GM19455 (cell line): ENCODE measurements around the gene ANGPTL8.

ENCODE experiments used
- ATAC-seq: cut with Tn5 transposase; IDR thresholded peaks from one replicate; pipeline ENCODE4 v1.9.1; 2021; ENCODE audit not compliant: unreplicated experiment

ANGPTL8 gene

DNA sequence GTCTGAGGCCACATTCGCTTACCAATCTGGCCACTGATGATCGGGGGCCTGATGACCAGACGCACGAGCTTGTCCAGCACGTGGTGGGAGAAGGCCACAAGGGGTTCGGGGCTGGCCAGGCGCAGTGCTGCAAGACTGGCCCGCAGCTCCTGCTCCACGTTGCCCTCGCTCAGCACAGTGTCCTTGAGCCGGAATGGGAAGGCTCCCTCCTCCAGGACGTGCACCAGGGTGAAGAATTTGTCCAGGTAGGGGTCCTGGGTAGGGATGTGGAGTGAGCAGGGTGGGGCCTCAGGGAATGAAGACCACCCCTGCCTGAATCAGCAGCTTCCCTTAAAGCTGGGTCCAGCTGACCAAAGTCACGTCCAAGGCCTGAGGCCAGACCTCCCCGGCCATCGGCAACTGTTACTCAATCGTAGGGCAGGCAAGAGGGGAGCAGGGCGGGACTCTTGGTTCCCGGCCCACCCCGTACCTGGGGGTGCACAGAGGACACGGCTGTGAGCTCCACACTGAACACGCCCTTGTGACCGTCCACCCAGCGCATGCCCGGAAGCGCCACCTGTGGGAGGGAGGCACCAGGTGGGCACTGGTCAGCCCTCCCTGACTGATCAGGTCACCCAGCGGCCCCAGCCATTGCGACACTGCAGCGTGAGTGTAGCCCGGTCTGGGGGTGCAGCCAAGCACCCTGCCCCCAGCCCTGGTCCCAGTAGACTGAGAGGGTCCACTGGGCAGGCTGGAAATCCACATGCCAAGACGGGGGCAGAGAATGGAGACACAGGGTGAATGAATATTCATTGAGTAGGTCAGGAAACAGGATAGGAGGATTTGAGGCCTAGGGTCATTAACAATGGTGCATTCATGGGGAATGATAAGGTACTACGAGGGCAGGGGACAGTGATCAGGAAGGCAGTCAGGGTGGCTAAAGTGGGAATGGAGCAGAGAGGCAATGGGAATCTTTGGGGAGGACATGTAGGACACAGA, 2.8 kb upstream of the ANGPTL8 start:
- ATAC-seq, result no peak

DNA sequence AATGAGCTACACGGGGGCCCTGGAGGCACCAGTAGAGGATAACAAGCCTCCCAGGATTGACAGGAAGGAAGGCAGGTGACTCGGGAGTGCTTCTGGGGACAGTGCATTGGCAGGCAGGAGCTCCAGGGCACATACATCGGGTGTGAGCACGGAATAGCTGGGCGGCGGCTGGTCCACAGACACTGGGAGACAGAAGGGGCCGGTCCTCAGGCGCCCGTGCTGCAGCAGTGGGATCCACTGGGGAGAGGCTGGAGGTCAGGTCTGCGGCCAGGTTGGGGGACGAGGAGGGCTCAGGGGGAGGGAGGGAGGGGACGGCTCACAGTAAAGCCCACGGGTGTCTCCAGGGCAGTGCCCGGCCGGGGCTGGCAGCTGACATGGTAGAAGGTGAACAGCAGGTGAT, 2.1 kb upstream of the ANGPTL8 start:
- ATAC-seq, result no peak

DNA sequence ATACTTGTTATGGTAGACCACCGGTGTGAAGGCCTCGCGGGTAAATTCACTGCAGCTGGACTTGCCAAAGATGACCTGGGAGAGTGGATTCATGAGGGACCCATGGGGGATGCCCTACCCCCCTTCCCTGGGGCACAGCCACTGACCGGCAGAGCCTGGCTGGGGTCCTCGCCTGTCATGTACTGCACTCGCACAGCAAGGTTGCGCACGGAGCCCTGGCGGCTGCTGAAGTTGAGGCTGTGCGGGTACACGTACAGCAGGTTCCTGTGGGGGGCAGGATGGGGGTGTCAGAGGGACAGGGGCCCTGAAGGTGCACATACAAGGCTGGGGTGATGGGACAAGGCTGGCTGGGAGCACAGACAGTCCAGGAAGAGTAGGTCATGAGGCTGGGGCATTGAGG, 1.4 kb upstream of the ANGPTL8 start:
- no peak for ATAC-seq

DNA sequence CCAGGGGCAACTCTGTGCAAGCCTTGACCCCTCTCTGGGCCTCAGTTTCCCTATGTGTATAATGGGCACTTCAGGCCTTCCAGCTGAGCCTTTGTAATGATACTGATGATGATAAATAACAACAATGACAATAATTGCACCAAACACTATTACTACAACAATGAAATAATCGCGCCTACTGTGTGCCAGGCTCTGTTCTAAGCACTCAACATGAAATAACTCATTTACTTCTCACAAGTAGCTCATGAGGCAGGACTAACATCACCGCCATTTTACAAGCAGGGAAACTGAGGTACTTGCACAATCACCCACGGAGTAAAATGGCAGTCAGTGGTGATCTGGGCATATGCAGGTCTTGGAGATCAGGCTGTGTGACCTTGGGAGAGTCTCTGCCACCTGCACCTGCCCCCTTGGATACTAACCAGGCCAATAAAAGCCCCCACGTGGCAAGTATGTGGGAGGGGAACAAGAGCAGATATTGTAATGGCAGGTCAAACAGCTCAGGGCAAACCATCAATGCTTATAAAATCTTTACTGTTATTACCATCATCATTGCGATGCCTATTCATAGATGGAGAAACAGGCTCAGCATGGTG, 540 bp upstream of the ANGPTL8 start:
- ATAC-seq, result no peak

DNA sequence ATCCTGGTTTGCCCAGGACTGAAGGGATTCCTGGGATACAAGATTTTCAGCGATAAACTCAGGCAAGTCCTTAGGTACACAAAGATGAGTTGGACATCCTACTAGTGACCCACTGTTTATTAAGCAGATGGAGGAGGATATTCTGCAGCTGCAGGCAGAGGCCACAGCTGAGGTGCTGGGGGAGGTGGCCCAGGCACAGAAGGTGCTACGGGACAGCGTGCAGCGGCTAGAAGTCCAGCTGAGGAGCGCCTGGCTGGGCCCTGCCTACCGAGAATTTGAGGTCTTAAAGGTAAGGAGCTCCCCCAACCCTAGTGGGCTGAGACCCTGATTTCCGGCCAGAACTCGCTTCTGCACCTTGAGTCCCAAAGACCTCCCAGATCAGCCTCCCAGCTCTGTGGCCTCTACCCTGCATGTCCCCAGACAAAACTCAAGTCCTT, 607 bp downstream of the ANGPTL8 start:
- no peak for ATAC-seq

DNA sequence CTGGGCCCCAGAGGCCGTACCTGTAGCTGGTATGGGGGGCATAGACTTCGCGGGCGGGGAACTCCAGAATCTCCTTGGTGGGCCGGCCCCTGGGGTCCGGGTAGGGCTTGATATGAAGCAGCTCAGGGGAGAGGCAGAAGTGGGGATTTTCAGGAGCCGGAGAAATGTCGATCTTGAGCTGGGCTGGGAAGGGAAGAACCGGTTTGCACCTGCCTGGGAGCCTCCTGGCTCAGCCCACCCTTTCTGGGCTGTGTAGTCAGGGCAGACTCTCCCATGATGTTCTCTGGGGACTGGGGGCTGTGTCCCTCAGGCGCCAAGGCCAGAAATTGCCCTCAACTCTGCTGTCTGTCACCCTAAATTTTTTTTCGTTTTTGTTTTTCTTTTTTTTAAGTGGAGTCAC, 2.6 kb downstream of the ANGPTL8 start:
- no peak for ATAC-seq

DNA sequence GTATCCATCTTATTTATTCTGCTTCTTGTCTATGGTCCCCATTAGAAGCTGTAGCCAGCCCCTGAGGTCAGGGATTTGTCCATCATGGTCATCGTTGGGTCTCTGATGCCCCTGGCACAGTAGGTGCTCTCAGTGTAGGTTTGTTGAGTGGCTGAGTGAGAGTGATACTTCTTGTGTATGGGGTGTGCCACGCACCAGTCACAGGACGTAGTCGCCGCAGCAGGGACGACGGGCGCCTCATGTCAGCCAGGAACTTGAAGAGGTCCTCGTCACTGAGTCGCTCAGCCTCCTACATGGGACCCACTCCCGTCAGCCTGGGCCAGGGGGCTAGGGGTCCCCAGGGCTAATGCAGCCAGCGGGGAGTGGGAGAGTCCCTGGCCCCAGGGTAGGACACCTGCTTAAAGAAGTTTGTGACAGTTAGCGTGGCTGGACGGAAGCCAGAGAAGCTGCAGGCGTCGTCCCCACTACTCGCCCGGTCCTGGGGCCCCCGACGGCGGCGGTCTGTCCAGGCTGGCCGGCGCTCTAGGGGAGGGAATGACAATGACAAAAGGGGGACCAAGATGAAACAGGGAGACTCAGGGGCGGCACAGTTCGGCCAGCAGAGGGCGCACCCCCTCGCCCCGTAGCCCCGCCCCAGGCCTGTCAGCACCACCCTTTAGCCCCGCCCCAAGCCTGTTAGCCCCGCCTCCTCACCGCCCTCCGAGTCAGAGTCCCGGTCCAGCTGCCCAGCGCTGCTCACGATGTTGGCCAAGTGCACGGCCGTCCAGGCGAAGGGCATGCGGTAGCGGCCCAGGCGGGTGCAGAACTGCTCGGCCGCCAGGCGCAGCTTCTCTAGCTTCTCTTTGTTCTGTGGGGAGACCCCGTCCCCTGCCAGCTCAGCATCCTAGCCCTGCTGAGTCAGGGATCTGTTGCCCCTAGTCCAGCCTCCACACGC, 3.7 kb downstream of the ANGPTL8 start:
- no peak for ATAC-seq

DNA sequence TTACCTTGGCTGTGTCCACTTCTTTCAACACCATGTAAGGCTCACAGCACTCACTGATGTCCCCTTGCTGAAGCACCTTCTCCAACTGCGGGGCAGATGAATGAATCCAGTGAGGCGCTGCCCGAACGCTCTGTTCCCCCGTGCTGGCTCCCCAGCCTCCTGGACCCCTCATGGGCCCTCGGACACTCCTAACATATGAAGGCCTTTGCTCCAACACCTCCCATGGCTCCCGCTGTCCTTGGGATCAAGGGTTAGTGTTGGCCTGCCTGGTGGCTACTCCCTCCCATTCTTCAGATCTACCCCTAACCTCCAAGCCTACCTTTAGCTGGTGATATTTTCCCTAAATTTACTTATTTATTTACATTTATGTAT, 4.4 kb downstream of the ANGPTL8 start:
- no peak for ATAC-seq

DNA sequence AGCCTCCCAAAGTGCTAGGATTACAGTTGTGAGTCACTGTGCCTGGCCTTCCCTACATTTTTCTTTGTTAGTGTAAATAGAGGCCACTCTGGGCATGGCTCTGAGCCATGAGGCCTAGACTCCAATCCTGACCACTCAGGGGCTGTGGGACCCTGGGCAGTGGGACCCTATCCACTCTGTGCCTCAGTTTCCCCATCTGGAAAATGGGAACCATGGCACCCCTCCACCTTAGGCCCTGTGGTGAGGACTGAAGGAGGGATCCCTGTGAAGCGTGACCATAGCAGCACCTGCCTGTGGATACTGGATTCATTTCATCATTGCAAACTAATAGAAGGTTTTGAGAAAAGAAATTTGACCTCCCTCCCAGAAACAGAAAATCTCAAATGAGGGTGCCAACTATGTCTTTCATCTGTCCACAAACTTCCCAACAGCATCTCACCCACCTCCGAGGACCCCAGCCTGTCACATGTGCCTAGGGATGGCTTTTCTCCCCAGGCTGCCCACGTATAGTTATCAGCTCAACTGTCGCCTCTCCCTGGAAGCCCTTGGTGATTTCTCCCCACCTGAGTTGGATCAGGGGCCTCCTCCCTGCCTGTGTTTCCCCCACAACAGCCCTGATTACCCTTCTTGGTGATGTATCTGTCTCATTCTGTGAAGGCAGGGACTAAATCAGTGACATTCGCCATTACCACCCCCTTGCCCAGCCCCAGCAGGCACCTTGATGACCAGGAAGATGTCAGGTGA, 5.6 kb downstream of the ANGPTL8 start:
- ATAC-seq, result no peak

DNA sequence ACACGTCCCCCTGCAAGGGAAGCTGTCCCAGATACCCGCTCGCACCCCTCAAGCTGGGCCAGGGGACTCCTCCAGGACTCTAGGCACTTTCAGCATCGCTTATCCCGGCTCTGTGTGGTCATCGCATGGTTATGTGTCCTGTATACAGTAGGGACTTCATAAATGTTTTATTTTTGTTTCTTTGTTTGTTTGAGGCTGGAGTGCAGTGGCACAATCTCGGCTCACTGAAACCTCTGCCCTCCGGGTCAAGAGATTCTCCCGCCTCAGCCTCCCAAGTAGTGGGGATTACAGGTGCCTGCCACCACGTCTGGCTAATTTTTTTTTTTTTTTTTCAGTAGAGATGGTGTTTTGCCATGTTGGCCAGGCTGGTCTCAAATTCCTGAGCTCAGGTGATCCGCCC, 7.5 kb downstream of the ANGPTL8 start:
- ATAC-seq, result no peak

DNA sequence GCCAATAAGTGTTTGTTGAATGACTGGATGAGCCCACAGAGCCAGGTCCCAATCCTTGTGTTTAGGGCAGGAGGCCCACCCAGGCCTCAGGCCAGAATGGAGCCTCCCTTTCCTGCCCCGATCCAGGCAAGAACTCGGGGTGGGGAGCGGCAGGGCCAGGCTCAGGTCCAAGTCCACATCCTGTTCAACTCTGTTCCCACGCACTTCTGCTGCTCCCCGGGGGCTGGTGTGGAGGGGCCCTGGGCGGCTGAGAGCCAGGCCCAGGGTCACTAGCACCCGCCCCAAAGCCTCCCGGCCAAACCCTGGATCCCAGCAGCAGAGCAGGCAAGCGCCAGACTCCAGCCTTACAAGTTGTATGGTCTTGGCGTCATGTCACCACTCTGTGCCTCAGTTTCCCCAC, 8.0 kb downstream of the ANGPTL8 start:
- no peak for ATAC-seq

DNA sequence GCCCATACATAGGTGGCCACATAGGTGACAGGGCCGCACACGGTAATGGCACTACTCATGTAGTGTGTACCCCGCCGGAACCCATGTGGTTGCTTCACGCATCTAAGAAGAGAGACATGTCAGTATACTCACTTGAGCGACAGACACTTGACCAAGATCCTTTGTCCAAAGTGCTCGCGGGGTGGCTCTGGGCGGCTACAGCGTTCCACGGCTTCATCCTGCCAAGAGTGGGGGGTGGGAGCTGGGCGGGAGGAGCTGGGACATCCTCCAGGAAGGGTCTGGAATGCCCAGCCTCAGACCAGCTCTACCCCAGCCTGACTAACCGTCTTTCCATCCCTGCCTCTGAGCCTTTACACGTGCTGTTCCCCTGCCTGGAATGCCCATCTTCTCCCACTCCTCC, 8.5 kb downstream of the ANGPTL8 start:
- no peak for ATAC-seq

DNA sequence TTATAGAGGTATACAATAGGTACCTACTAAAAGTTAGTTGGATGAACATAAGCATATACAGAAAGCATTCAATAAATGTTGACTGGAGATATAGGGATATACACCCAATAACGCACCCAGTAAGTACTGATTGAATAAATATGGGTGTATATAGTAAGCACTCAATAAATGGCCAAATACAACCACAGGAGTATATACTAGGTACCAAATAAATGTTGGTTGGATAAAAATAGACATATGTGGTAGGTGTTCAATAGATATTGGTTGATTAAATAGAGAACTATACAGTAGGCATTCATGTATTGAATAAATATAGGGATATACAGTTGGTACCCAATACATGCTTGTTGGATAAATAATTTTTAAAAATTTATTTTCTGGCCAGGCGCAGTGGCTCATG, 9.4 kb downstream of the ANGPTL8 start:
- no peak for ATAC-seq

DNA sequence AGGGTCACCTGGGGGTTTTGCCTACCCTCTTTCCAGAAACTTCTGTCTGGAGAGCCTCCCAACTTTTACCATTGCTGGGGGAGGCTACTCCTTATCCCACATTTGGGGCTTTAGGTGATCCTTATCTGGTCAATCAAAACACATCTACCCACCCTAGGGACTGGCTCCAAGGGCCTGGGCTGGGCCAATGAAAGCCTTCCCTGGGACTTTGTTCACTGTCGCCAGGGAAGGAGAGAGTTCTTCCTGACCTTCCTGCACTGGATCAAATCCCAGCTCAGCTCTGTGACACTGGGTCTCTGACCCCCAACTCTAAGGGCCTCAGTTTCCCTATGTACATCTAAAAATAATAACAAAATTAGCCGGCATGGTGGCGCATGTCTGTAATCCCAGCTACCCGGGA, 11.8 kb downstream of the ANGPTL8 start:
- ATAC-seq, result no peak

DNA sequence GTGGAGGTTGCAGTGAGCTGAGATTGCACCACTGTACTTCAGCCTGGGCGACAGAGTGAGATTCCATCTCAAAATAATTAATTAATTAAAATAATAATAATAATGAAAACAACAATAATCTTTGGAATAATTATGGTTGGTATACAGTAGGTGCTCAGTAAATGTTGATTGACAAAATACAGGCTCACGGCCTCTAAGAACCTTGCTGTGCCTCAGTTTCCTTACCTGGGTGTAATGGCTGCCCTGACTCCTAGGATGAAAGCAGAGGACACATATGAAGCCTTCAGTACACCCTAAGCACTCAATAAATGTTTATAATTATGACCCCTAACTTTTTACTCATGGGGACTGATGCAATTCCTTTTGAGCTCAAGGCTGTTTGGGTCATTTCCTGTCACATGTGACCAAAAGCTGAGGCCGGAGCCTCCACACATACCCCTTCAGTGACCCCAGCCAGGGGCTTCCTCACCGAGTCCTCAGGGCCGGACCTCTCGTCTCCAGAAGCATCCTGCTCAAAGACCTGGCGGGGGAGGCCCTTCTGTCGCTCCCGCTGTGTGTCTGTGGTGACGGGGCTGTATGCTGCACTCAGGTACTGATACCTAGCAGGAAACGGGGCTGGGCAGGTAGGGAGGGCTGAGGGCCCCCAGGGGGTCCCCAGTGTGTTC, 12.4 kb downstream of the ANGPTL8 start:
- no peak for ATAC-seq

DNA sequence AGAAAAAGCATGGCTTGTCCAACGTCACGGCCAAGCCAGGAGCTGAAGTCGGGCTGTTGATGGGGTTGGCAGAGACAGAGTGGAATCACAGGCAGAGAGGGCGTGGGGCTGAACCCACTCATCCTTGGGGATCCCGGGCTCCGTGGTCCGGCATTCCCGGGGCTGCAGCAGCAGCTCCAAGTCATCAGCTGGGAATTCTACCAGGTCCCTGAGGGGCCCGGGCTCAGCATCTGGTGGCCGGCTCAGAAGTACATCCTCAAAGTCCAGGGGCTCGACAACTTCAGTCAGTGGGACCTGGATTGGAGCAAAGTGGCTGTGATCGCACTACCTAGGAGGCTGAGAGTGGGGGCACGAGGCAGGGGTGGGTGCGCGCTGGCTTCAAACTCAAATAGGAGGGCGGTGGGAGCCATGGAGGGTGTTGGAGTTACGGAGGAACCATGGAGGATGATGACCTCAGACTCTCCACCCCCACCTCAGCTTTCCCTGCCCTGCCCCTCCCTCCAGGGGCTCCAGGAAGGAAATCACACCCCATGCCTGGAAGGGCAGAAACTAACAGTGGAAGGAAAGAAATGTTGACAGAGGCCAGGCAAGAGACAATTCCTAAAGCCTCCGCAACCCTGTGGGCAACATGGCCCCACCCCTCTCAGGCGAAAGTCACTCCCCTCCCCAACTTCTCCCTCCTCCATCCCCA, 13.4 kb downstream of the ANGPTL8 start:
- ATAC-seq, result no peak

DNA sequence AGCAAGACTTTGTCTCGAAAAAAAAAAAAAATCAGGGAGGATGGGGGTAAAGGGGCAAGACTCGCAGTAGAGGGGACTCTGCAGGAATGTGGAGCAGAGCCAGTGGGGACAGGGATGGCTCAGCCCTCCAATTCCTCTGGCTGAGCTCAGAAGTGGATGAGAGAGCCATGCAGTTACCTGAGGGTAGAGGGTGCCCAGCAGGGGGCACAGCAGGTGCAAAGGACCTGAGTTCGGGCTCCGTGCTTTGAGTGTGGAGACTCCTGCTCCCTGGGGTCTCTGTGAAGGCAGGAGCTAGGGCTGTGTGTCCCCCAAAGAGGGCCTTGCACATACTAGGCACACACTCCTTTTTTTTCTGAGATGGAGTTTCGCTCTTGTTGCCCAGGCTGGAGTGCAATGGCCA, 15.2 kb downstream of the ANGPTL8 start:
- no peak for ATAC-seq

DNA sequence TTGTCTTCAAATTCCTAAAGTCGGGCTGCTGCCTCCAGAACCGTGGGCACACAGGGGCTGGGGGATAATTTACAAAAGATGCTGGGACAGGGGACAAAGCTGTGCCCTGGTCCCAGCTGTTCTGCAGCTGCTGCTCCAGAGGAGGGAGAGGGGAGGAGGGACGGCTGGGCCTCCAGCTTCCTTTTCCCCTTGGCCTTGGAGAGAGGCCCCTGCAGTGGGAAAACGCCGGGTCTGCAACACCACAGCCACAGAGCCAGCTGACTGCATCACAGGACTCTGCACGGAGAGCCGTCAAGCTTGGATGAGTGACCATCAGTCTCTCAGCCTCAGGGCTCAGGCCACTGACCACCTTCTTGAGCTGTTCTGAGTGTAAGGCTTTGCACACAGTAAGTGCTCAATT, 16.8 kb downstream of the ANGPTL8 start:
- ATAC-seq, result no peak

DNA sequence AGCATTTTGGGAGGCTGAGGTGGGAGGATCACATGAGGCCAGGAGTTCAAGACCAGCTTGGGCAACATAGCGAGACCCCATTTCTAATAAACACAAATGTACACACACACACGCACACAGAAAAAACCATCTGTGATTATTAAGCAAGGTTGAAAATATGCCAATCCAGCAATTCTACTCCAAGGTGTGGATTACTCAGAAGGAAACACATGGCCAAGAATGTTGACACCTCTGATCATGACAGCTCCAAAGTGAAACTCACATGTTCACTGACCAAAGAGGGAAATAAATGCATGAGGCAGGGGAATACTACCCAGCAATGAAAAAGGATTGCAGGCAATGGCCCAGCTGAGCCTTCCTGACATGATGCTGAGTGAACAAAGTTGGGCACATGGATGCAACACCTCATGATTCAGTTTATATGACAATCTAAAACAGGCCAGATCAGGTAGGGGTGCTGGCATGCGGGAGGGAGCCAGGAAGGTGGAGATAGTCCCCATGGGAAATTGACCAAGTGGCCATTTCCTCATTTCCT, 18.5 kb downstream of the ANGPTL8 start:
- ATAC-seq, result no peak
